ENCODE data around the gene PBLD.

- TF ChIP-seq CTCF (optimal IDR thresholded peaks at IDR 0.05 in 1 of 3, IDR thresholded peaks at IDR 0.05 in 1 of 3, conservative IDR thresholded peaks at IDR 0.05 in 1 of 3; ENCODE audit: extremely low read depth in 1 of 3, insufficient read depth in 2 of 3, low read length in 3 of 3) (no peak), EZH2 (IDR thresholded peaks at IDR 0.05; ENCODE audit: low read length) (no peak)
Observed at GRCh38 chr10:68275600-68276126, 57.1 kb downstream of the PBLD start.

All from keratinocyte (primary cell).